Activated naive CD8-positive, alpha-beta T cell treated with anti-CD3 and anti-CD28 coated beads, Interleukin-2, amount 50 U/mL, for 16 hours (primary cell): ENCODE data around the gene CDCA3.

Source experiments
- DNase-seq: peaks from one replicate; pipeline ENCODE4 v3.0.0-alpha.2; 2020; ENCODE audit warnings: low read depth, low spot score

CDCA3 gene

GRCh38 chr12:6852651-6853354, 1.7 kb upstream of the CDCA3 start:
- peak; percentile 37 for DNase-seq

DNA sequence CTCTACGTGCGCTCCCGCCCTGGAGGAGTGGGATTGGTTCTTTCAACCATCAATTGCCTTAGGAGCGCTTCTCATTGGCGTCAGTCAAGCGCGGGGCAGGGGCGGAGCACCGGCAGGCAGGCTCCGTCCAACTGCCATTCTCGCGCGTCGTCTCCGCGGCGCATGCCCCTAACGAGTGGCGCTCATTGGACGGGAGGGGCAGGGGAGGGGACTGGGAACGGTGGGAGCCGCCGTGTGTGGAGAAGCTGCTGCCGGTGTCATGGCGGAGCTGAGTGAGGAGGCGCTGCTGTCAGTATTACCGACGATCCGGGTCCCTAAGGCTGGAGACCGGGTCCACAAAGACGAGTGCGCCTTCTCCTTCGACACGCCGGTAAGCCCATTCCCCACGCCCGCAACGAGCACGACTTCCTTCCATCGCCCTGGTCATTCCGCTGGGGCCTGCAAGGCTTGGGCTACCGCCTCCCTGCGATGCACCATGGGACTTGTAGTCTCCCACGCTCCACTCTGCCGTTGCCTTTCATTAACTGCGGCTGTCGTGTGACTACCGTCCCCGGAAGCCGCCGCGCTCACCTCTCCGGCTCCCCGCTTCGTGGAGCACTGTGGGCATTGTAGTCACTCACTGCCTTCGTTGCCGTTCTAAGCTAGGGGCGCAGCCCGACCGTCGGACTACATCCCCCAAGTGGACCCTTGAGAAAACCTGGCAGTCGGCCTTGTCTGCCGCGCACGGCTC, 1.0 kb upstream of the CDCA3 start, which contains the start of gene USP5:
Gene USP5 (plus strand): TSS at position 230 of the 730 bp plus-strand sequence. CDS start 30 bp downstream, at position 260.
- DNase-seq, result peak; percentile 93

- no peak for DNase-seq
These were observed 312 bp downstream of the CDCA3 start for GRCh38 chr12:6850796-6851152.

- no peak for DNase-seq
These were observed 1.0 kb downstream of the CDCA3 start for GRCh38 chr12:6849976-6850560.

DNA sequence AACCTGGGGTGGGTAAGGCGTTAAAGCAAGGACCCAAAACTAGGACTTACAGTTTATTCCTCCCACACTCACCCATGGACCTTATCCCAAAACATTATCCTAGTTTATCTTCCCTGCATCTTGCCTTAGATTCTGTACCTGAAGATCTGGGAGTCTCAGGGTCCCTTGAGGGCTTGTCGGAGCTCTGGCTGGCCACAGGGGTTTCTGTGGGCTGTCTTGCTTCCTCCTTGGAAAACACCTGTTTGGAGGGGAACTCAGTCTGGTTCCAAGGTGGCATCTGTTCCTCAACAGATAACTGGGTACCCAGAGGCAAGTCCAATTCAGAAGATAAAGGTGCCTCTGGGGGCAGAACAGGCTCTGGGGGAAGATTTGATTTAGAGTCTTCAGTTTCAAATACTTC, 1.7 kb downstream of the CDCA3 start:
- no peak for DNase-seq

DNA sequence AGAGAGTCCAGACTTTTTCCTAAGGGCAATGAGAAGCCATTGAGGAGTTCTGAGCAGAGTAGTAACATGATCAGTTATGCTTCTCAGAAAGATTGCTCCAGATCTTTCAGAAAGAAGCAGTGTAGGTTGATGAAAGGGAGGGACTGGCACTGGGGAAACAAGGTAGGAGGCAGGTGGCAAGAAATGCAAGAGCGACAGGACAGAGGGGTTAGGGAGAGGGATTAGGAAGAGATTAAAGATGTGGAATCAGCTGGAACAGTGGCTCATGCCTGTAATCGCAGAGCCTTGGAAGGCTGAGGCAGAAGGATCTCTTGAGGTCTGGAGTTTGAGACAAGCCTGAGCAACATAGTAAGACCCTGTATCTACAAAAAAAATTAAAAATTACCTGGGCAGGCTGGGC, 3.4 kb downstream of the CDCA3 start:
- DNase-seq, result no peak

- DNase-seq, result no peak
These were observed 4.7 kb downstream of the CDCA3 start for GRCh38 chr12:6846316-6846869.

GRCh38 chr12:6845395-6845794, 5.7 kb downstream of the CDCA3 start:
- DNase-seq, result no peak

GRCh38 chr12:6843118-6843902, 7.8 kb downstream of the CDCA3 start:
- DNase-seq, result no peak

- DNase-seq, result no peak
These were observed 9.0 kb downstream of the CDCA3 start for GRCh38 chr12:6842075-6842474.

DNA sequence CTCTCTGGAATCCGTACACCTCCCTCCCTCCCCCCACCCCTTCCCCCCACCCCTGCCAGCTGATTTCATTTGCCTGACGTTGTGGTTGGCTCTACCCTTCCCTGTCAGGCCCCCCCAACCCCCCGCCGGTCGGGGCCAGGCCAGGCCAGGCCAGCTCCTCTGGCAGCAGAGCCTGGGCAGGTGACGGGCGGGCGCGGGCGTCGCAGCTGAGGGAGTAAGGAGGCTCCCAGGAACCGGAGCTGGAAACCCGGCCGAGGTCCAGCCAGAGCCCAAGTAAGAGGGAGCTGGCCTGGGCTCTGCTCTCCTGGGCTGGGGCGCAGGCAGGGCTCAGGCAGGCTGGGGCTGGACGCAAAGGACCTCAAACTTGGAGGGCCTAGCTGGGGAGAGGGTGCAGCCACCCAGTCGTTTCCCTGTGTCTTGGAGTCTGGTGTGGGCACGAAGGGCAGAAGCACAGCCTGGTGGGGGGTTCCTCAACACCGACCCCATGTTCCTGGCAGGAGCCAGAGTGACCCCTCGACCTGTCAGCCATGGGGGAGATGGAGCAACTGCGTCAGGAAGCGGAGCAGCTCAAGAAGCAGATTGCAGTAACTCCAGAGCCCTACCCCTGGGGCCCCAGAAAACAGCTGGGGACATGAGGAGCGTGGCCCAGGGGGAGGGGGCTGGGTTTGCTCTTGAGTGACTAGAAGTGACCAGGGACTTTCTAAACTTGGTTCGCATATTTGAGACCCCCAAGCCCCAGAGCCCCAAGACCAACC, 10.1 kb downstream of the CDCA3 start, which contains the start of gene GNB3:
Gene GNB3 (plus strand): TSS at position 165 of the 755 bp plus-strand sequence. CDS start 363 bp downstream, at position 528.
- no peak for DNase-seq

DNA sequence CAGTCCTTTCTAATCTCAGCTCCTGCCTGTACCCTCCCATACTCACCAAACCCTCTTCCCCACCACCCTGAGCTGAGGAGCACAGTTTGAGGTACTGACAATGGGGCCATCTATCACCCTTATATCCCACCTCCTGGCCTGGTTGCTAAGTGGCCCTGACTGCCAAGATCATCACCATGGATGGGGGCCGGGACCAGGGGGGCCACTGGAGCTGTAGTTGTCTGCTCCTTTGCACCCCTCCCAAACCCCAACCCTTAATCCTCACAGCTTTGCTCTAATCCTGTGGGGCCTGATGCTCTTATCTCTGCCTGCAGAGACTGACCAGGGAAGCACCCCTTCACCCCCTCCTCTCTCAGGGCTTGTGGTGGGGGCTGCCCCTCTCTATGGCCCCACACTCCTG, 10.8 kb downstream of the CDCA3 start:
- DNase-seq, result no peak

- no peak for DNase-seq
These were observed 11.4 kb downstream of the CDCA3 start for GRCh38 chr12:6839482-6840201.

GRCh38 chr12:6838854-6839253, 12.2 kb downstream of the CDCA3 start:
- no peak for DNase-seq

DNA sequence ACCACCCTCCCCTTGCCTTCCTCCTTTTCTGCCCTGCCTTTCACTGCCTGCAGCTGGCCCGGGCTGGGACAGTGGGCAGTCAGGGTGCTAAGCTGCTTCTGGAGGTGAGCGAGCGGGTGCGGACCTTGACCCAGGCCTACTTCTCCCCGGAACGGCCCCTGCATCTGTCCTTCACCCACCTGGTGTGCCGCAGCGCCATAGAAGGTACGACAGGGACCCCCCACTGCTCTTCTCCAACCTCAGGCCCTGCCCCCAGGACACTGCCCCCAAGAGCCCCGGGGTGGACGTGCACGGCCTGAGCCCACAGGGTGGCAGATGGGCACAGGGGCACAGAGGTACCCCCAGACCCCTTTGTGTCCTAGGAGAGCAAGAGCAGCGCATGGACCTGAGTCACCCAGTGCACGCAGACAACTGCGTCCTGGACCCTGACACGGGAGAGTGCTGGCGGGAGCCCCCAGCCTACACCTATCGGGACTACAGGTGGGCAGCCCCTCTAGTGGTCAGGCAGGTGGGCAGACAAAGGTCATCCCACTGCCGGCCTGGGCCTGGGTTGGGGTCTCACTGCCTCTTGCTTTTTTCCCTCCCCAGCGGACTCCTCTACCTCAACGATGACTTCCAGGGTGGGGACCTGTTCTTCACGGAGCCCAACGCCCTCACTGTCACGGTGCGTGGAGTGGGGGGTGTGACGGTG, 13.6 kb downstream of the CDCA3 start:
- no peak for DNase-seq

DNA sequence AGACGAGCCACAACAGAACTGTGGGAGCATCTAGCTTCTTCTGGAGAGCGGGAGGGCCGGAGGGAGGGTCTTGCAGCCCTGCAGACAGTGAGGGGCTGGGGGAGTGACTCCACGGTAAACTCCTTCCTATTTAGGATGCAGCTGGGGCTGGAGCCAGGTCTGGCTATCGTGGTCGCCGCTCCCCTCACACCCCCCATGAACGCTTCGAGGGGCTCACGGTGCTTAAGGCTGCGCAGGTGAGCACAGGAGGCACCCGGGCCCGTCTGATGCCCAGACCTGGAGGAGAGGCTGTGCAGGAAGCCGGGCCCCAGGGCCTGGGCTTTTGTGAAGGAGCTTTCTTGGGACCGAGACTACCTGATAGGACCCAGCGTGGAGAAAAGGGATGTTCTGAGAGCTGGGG, 14.2 kb downstream of the CDCA3 start:
- DNase-seq, result no peak

GRCh38 chr12:6834873-6835272, 16.2 kb downstream of the CDCA3 start:
- DNase-seq, result no peak

GRCh38 chr12:6834254-6834653, 16.8 kb downstream of the CDCA3 start:
- no peak for DNase-seq

- DNase-seq, result no peak
These were observed 17.7 kb downstream of the CDCA3 start for GRCh38 chr12:6833189-6833890.
